Hematopoietic multipotent progenitor cell treated with erythropoietin and hydrocortisone succinate and interleukin-3 and kit ligand, for 8 days (in vitro differentiated cells): ENCODE measurements around the gene EFR3B.
"Not testable (repeated sequence)": the region's sequence is repeated elsewhere in the genome, so short reads cannot be mapped to it uniquely, and the experiment has no call there.

ENCODE experiments used
- DNase-seq: peaks from one replicate; pipeline ENCODE4 v3.0.0-alpha.2; 2015

EFR3B gene

GRCh38 chr2:25112113-25112512 is 70.2 kb downstream of the EFR3B start:
- DNase-seq, result no peak

GRCh38 chr2:25115249-25115883 is 73.5 kb downstream of the EFR3B start:
- DNase-seq, result no peak

- no peak for DNase-seq
Observed at GRCh38 chr2:25115902-25116301, 74.0 kb downstream of the EFR3B start.

- DNase-seq, result no peak
Observed at GRCh38 chr2:25116956-25117355, 75.1 kb downstream of the EFR3B start.

- no peak for DNase-seq
Observed at GRCh38 chr2:25119263-25119662, 77.4 kb downstream of the EFR3B start.

- DNase-seq, result no peak
Observed at GRCh38 chr2:25122367-25122766, 80.5 kb downstream of the EFR3B start.

- no peak for DNase-seq
Observed at GRCh38 chr2:25123682-25124081, 81.8 kb downstream of the EFR3B start.

GRCh38 chr2:25125189-25125588 is 83.3 kb downstream of the EFR3B start:
- no peak for DNase-seq

- DNase-seq, result no peak
Observed at GRCh38 chr2:25125976-25126375, 84.1 kb downstream of the EFR3B start.

GRCh38 chr2:25127071-25127470 is 85.2 kb downstream of the EFR3B start:
- DNase-seq, result not testable (repeated sequence)

GRCh38 chr2:25127646-25128045 is 85.8 kb downstream of the EFR3B start:
- DNase-seq, result no peak

- DNase-seq, result no peak
Observed at GRCh38 chr2:25129901-25130520, 88.1 kb downstream of the EFR3B start.

- no peak for DNase-seq
Observed at GRCh38 chr2:25131253-25131566, 89.3 kb downstream of the EFR3B start.

- no peak for DNase-seq
Observed at GRCh38 chr2:25131567-25132298, 89.9 kb downstream of the EFR3B start.

- peak; percentile 6 for DNase-seq
Observed at GRCh38 chr2:25132299-25132635, 90.4 kb downstream of the EFR3B start.

GRCh38 chr2:25132693-25133092 is 90.8 kb downstream of the EFR3B start:
- no peak for DNase-seq

- not testable (repeated sequence) for DNase-seq
Observed at GRCh38 chr2:25140535-25140934, 98.7 kb downstream of the EFR3B start.

GRCh38 chr2:25141120-25141519 is 99.2 kb downstream of the EFR3B start:
- DNase-seq, result no peak

GRCh38 chr2:25145803-25146202 is 103.9 kb downstream of the EFR3B start:
- no peak for DNase-seq

GRCh38 chr2:25146896-25147295 is 105.0 kb downstream of the EFR3B start:
- no peak for DNase-seq

GRCh38 chr2:25149646-25150045 is 107.8 kb downstream of the EFR3B start:
- DNase-seq, result no peak

- not testable (repeated sequence) for DNase-seq
Observed at GRCh38 chr2:25150993-25151392, 109.1 kb downstream of the EFR3B start.

GRCh38 chr2:25151718-25152117 is 109.8 kb downstream of the EFR3B start:
- DNase-seq, result no peak

- no peak for DNase-seq
Observed at GRCh38 chr2:25155401-25155800, 113.5 kb downstream of the EFR3B start.
